Fibroblast of pulmonary artery (primary cell): ENCODE measurements around the gene KCNIP4.

Experiments
- DNase-seq: peaks from one replicate; pipeline ENCODE4 v3.0.0-alpha.2; 2010; ENCODE audit warnings: low read depth
- H3K4me3 ChIP-seq: replicated peaks from 2 replicates; pipeline ENCODE4 v1.5.1; 2011; ENCODE audit warnings: low read depth, mild to moderate bottlenecking, control low read depth, low read length, moderate library complexity
- CTCF ChIP-seq: IDR thresholded peaks from 2 replicates; pipeline ENCODE4 v1.5.1; 2011; ENCODE audit warnings: mild to moderate bottlenecking, control low read depth, low read length, inconsistent platforms; ENCODE audit errors: missing control alignments

KCNIP4 gene

GRCh38 chr4:21806991-21807390 is 141.6 kb downstream of the KCNIP4 start:
- no peak overlapping the region for H3K4me3 ChIP-seq
- no peak for TF ChIP-seq CTCF
- DNase-seq, result no peak

GRCh38 chr4:21802406-21802805 is 146.2 kb downstream of the KCNIP4 start:
- DNase-seq, result peak; percentile 78
- TF ChIP-seq CTCF, result no peak
- no peak overlapping the region for H3K4me3 ChIP-seq

DNA sequence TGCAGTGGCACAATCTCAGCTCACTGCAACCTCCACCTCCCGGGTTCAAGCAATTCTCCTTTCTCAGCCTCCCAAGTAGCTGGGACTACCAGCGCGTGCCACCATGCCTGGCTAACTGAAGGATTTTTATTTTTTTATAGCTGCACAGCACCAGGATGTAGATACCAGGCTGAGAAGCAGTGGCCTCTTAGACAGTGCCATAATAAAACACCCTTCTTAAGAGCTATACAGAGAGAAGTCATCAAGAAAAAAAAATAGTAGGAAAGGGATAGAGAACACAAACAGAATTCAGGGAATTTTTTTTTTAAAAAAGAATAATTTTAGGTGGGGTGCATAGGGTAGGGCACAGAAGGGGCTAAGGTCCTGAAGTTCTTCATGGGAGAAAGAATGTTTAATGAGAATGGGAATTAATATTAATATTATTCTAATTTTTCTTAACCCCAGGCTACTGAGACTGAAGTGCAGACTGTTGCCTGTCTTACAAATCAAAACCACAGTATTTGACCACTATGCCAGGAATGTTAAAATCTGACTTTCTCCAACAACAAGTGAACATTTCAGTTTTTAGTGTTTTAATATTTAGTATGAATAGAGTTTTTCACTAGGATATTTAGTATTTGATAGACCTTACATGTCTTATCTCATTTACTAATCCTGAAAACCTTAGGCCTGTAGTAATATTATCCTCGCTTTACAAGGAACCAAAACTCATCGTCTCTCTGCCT is 146.7 kb downstream of the KCNIP4 start:
- peak; percentile 47 for DNase-seq
- no peak for TF ChIP-seq CTCF
- H3K4me3 ChIP-seq, result no peak overlapping the region

- DNase-seq, result peak; percentile 61
- TF ChIP-seq CTCF, result no peak
These were observed 153.5 kb downstream of the KCNIP4 start for GRCh38 chr4:21795091-21795490.

DNA sequence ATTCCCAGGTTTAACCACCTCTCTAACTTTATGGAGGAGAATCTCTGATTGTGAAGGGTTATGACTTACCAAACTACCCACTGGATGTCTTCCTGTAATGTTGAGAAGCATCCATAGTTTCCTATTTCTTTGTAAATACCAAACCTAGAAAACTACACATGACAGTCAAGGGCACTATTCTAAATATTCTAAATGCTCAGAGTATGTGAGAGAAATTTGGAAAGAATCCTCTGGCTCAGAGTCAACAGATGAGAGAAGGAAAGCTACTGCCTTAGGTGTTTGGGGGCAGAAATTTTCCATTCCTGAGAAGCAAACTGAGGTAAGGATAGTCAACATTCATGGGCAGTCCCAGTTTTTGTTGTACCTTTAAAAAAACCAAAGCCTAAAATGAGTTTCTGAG is 155.8 kb downstream of the KCNIP4 start:
- no peak for DNase-seq
- no peak for TF ChIP-seq CTCF
- H3K4me3 ChIP-seq, result no peak overlapping the region

More at GRCh38 chr4:21795091-21795490, 153.5 kb downstream of the KCNIP4 start:
- no peak overlapping the region for H3K4me3 ChIP-seq

GRCh38 chr4:21790438-21791029 is 158.0 kb downstream of the KCNIP4 start:
- DNase-seq, result peak; percentile 74
- H3K4me3 ChIP-seq, result no peak overlapping the region

More at GRCh38 chr4:21790438-21791029, 158.0 kb downstream of the KCNIP4 start:
- peak; percentile 35 for TF ChIP-seq CTCF
